HepG2 (cell line): Measurements from ENCODE around the gene BRMS1. TPM values are rescaled to one million over a fixed set of nuclear protein-coding genes. Genes with fewer than 3 reads are reported as not detected.

Source experiments
- ARID2 ChIP-seq: sonication (generic); formaldehyde crosslinking; IDR thresholded peaks from 2 replicates; pipeline ENCODE4 v1.8.1; 2022; ENCODE audit warnings: mild to moderate bottlenecking, missing genetic modification reagents, borderline replicate concordance
- ATF6 ChIP-seq: sonication (generic); formaldehyde crosslinking; conservative IDR thresholded peaks from 2 replicates; pipeline ENCODE4 v1.4.0; 2020; ENCODE audit warnings: missing genetic modification reagents
- CREBL2 ChIP-seq: sonication (generic); formaldehyde crosslinking; IDR thresholded peaks from 2 replicates; pipeline ENCODE4 v1.8.1; 2023; ENCODE audit warnings: missing genetic modification reagents, mild to moderate bottlenecking, borderline replicate concordance
- ELF3 ChIP-seq: IDR thresholded peaks from 2 replicates; pipeline ENCODE4 v1.6.1; 2016; ENCODE audit warnings: missing genetic modification reagents, missing compliant biosample characterization
- FOXP4 ChIP-seq: sonication (generic); formaldehyde crosslinking; IDR thresholded peaks from 2 replicates; pipeline ENCODE4 v1.4.0; 2020; ENCODE audit warnings: missing genetic modification reagents
- GABPB1 ChIP-seq: IDR thresholded peaks from 2 replicates; pipeline ENCODE4 v1.6.1; 2016; ENCODE audit warnings: mild to moderate bottlenecking, missing genetic modification reagents, moderate library complexity, missing compliant biosample characterization
- HNF4G ChIP-seq, 2 experiments: sonication (generic) in 1 of 2; formaldehyde crosslinking in 1 of 2; IDR thresholded peaks; 2 replicates each; pipeline versions ENCODE4 v1.4.0 to v1.6.1; 2011 to 2020; ENCODE audit warnings: borderline replicate concordance in 2 of 2, low read depth in 2 of 2, mild to moderate bottlenecking in 2 of 2, low read length in 1 of 2, missing genetic modification reagents in 1 of 2, moderate library complexity in 1 of 2
- HNRNPLL ChIP-seq: fragments of 200-400 bp; formaldehyde crosslinking; IDR thresholded peaks from 2 replicates; pipeline ENCODE4 v1.6.1; 2017; ENCODE audit warnings: mild to moderate bottlenecking, low read depth, low read length; ENCODE audit not compliant: poor library complexity, severe bottlenecking
- MATR3 ChIP-seq: sonication (generic); formaldehyde crosslinking; IDR thresholded peaks from 2 replicates; pipeline ENCODE4 v1.4.0; 2020; ENCODE audit warnings: missing genetic modification reagents
- MTA3 ChIP-seq: sonication (generic); formaldehyde crosslinking; IDR thresholded peaks from 2 replicates; pipeline ENCODE4 v1.4.0; 2020; ENCODE audit warnings: missing genetic modification reagents
- SALL2 ChIP-seq: sonication (generic); formaldehyde crosslinking; IDR thresholded peaks from 2 replicates; pipeline ENCODE4 v1.8.1; 2023; ENCODE audit warnings: mild to moderate bottlenecking, missing genetic modification reagents, inconsistent platforms
- SETDB1 ChIP-seq: sonication (generic); formaldehyde crosslinking; IDR thresholded peaks from 2 replicates; pipeline ENCODE4 v1.5.1; 2020; ENCODE audit warnings: missing genetic modification reagents, mild to moderate bottlenecking, borderline replicate concordance
- ZBTB37 ChIP-seq: sonication (generic); formaldehyde crosslinking; IDR thresholded peaks from 2 replicates; pipeline ENCODE4 v1.4.0; 2020; ENCODE audit warnings: mild to moderate bottlenecking, missing genetic modification reagents
- ZNF441 ChIP-seq: sonication (generic); formaldehyde crosslinking; IDR thresholded peaks from 2 replicates; pipeline ENCODE4 v1.7.0; 2021; ENCODE audit warnings: missing genetic modification reagents, borderline replicate concordance
- polyA plus RNA-seq, 8 experiments: library from polyadenylated mRNA; depleted of rRNA in 3 of 8; stranded (reverse) in 7 of 8; unstranded in 1 of 8; fragments of >200 nt; fragmentation: Illumina TruSeq in 4 of 8; extraction: Trizol in 4 of 8; gene quantifications; 2 replicates each; pipeline versions ENCODE4 v1.2.1 to v1.2.3, GENCODE V29; 2011 to 2016; ENCODE audit warnings: low read depth in 4 of 8, missing spikeins in 1 of 8, mixed read lengths in 1 of 8; ENCODE audit not compliant: insufficient read depth in 1 of 8
- total RNA-seq, 5 experiments: library from RNA; depleted of rRNA; stranded (reverse); fragments of >200 nt; fragmentation: Illumina TruSeq; extraction: Trizol; gene quantifications; 2 replicates each; pipeline ENCODE4 v1.2.3, GENCODE V29; 2016; ENCODE audit warnings: low read depth in 1 of 5
- TF ChIP-seq, protein P1 (sequence below): sonication (generic); formaldehyde crosslinking; IDR thresholded peaks from 2 replicates; pipeline ENCODE4 v1.5.0; 2020; ENCODE audit warnings: missing genetic modification reagents
- TF ChIP-seq, protein P2 (sequence below): sonication (generic); formaldehyde crosslinking; IDR thresholded peaks from 2 replicates; pipeline ENCODE4 v1.5.1; 2020; ENCODE audit warnings: mild to moderate bottlenecking, missing genetic modification reagents, moderate library complexity

The BRMS1 gene
- total and polyA plus RNA-seq, 2 of the 13 experiments (the other 11 are each of a cell fraction or from before 2014, with no cell fraction given), result 15.8 to 55.7 TPM

DNA sequence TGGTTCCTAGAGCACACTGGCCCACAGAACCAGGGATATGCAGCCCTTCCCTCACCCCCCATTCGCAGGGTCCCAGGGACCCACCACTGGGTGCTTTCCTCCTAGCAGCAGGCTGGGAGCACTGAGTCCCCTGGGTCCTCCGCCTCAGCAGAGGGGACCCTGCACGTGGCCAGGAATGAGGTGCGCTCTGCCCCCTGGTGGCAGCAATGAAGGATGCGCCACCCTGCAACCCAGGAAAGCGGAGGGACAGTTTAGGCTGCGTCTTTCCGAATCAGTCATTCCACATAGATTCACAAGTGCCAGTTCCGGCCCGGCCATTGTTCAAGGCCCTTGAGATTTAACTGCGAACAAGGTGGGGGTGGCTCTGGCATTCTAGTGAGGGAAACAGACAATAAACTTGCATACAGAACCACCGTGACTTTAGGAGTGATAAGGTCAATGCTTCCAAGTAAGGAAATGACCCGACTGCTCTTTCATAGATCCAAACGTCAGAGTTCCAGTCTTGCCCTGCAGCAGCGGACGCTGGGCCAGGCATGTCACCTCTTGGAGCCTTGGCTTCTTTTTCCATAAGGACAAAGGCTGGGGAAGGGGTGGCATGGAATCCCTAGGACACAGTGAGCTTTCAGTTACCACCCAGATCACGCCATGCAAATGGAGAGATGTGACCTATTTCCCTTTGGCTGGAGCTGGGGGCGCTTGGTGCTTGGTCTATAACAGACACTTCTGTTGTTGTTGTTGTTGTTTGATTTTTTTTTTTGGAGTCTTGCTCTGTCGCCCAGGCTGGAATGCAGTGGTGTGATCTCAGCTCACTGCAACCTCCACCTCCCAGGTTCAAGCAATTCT, 16.4 kb downstream of the BRMS1 start (continued):
- TF ChIP-seq CREBL2 (CRISPR knock-in tag) (no peak), ZNF441 (no peak), MTA3 (CRISPR knock-in tag) (no peak), ATF6 (CRISPR knock-in tag) (no peak; the same call in 1 of the 2 replicates), SALL2 (CRISPR knock-in tag) (peak; percentile 90), SETDB1 (CRISPR knock-in tag) (no peak), HNRNPLL (no peak), ZBTB37 (CRISPR knock-in tag) (no peak), MATR3 (CRISPR knock-in tag) (no peak), FOXP4 (CRISPR knock-in tag) (peak; percentile 74), ELF3 (CRISPR knock-in tag) (peak; percentile 84), HNF4G (IDR thresholded peaks at IDR 0.05; ENCODE audit: borderline replicate concordance, low read depth, low read length) (no peak), HNF4G (CRISPR knock-in tag; IDR thresholded peaks at IDR 0.05; ENCODE audit: borderline replicate concordance, low read depth) (no peak), ARID2 (CRISPR knock-in tag) (no peak), GABPB1 (peak; percentile 56)
- TF ChIP-seq, protein P1, sequence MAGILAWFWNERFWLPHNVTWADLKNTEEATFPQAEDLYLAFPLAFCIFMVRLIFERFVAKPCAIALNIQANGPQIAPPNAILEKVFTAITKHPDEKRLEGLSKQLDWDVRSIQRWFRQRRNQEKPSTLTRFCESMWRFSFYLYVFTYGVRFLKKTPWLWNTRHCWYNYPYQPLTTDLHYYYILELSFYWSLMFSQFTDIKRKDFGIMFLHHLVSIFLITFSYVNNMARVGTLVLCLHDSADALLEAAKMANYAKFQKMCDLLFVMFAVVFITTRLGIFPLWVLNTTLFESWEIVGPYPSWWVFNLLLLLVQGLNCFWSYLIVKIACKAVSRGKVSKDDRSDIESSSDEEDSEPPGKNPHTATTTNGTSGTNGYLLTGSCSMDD, result no peak
- TF ChIP-seq, protein P2, sequence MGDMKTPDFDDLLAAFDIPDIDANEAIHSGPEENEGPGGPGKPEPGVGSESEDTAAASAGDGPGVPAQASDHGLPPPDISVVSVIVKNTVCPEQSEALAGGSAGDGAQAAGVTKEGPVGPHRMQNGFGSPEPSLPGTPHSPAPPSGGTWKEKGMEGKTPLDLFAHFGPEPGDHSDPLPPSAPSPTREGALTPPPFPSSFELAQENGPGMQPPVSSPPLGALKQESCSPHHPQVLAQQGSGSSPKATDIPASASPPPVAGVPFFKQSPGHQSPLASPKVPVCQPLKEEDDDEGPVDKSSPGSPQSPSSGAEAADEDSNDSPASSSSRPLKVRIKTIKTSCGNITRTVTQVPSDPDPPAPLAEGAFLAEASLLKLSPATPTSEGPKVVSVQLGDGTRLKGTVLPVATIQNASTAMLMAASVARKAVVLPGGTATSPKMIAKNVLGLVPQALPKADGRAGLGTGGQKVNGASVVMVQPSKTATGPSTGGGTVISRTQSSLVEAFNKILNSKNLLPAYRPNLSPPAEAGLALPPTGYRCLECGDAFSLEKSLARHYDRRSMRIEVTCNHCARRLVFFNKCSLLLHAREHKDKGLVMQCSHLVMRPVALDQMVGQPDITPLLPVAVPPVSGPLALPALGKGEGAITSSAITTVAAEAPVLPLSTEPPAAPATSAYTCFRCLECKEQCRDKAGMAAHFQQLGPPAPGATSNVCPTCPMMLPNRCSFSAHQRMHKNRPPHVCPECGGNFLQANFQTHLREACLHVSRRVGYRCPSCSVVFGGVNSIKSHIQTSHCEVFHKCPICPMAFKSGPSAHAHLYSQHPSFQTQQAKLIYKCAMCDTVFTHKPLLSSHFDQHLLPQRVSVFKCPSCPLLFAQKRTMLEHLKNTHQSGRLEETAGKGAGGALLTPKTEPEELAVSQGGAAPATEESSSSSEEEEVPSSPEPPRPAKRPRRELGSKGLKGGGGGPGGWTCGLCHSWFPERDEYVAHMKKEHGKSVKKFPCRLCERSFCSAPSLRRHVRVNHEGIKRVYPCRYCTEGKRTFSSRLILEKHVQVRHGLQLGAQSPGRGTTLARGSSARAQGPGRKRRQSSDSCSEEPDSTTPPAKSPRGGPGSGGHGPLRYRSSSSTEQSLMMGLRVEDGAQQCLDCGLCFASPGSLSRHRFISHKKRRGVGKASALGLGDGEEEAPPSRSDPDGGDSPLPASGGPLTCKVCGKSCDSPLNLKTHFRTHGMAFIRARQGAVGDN, result peak; percentile 94
